ENCODE data around the gene PPM1D.

DNA sequence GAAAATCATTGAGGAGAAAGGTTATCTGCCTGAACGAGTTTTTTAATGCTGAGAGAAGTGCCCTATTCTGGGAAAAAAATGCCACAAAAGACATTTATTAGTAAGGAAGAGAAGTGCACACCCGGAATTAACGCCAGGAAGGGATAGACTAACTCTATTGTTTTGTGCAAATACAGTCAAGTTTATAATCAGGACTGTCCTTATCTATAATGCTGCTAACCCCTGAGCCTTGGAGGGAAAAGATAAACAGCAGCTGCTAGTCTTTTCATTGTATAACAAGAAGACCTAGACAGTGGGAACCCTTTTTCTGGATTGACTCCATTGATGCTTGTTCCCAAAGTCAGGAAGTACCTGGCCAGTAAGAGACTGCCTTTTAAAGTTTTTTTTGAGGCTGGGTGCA, 104.2 kb downstream of the PPM1D start:
- TF ChIP-seq, protein P1, sequence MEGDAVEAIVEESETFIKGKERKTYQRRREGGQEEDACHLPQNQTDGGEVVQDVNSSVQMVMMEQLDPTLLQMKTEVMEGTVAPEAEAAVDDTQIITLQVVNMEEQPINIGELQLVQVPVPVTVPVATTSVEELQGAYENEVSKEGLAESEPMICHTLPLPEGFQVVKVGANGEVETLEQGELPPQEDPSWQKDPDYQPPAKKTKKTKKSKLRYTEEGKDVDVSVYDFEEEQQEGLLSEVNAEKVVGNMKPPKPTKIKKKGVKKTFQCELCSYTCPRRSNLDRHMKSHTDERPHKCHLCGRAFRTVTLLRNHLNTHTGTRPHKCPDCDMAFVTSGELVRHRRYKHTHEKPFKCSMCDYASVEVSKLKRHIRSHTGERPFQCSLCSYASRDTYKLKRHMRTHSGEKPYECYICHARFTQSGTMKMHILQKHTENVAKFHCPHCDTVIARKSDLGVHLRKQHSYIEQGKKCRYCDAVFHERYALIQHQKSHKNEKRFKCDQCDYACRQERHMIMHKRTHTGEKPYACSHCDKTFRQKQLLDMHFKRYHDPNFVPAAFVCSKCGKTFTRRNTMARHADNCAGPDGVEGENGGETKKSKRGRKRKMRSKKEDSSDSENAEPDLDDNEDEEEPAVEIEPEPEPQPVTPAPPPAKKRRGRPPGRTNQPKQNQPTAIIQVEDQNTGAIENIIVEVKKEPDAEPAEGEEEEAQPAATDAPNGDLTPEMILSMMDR (IDR thresholded peaks at IDR 0.05), result no peak
- TF ChIP-seq MEF2A (IDR thresholded peaks at IDR 0.05; ENCODE audit: borderline replicate concordance, low read depth), result no peak
- TF ChIP-seq, protein P2, sequence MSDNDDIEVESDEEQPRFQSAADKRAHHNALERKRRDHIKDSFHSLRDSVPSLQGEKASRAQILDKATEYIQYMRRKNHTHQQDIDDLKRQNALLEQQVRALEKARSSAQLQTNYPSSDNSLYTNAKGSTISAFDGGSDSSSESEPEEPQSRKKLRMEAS (IDR thresholded peaks at IDR 0.05; ENCODE audit: low read depth), result no peak
- TF ChIP-seq JUND (IDR thresholded peaks at IDR 0.05), result no peak
- TF ChIP-seq GATA2 (CRISPR knock-in tag; IDR thresholded peaks at IDR 0.05), result no peak

Measured in SK-N-SH (cell line).